Measurements from ENCODE around the gene VEGFA. TPM values are rescaled to one million over a fixed set of nuclear protein-coding genes. Genes with fewer than 3 reads are reported as not detected.
A peak's percentile ranks its signal among the peaks of the same experiment; 100 is the strongest.

The VEGFA gene
- total RNA-seq, 1 experiment from 2014 or later = 55.6 TPM

DNA sequence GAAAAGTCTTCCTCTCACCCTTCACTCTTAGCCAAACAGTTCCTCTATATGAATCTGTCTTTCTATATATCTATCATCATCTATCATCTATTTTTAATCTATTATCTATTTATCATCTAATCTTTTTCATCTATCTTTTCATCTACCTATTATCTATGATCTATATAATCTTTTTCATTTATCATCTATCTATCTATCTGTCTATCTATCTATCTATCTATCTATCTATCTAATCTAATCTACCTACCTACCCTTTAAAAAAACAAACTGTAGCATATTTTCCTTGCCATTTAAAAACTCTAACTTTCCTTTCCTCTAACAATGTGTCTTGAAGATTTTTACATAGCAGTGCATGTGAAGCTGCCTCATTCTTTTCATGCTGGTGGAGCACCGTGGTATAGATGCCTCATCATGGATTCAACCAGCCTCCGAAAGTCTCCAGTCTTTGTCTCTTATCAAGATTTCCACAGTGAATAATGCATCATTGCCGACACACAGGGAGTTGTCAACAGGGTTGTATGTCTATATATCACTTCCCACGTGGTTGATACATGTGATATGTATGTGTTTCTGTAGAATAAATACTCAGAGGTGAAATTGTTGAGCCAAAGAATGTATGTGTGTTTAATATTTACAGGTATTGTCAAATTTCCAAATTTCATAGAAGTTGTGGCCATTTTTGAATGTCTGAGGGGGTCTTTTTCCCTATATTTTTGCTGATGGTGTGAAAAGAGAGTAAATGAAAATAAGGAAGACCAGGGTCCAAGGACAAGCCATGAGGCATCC, 51.3 kb downstream of the VEGFA start:
- no peak for DNase-seq (ENCODE audit: low spot score)

DNA sequence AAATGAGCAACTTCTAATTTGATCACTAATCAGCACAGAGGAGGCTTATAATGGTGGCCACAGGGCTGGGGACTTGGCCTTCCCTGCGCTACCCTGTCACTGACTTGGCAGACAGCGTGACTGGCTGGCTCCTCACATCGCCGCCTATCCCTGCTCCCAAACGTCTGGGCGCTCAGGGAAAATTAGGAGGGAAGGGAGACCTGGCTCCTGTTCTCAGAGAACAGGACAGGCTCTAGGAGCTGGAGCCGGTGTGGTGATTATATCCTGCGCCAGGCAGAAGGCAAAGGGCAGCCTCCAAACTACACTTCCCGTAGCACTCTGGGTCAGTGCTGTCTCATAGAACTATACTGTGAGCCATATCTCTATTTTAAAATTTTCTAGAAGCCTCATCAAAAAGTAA, 53.4 kb downstream of the VEGFA start:
- DNase-seq (ENCODE audit: low spot score) = no peak

DNA sequence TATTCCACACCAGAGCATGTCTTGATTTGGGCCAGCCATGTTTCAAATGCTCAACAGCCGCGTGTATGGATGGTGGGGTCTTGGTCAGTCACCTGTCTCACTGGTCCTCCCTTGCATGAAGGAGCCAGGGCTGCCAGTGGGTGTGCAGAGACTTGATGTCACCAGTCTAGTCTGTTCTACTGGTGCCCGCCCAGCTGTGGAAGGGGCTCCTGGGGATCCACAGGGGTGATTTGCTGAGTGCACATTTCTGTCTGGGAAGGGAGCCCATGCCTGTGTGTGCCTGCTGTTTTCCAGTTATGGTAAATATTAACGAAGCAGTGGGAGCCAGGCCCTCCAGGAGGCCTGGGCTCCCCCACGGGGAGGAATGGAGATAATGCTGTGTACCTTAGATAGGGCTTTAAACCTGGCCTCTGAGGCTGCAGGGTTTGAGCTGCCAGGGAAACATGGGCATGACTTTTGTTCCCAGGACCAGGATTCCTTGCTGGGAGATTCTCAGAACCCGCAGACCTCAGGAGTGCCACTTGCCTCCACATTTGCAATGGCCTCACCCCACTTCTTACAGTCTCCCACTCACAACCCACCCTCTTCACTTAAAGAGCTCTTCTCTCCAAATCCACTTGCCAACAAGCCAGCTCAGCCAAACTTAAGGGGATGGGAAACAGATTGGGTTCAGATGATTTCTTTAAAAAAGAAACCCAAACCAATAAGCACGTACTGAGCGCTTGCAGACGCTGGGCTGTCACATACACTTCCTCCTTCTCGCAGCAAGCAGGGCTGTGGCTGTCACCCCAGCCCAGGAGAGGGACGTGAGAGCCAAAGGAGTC, 54.1 kb downstream of the VEGFA start:
- DNase-seq (ENCODE audit: low spot score) = no peak

- DNase-seq (ENCODE audit: low spot score) = no peak
Measured at GRCh38 chr6:43824703-43825064, 54.7 kb downstream of the VEGFA start.

- no peak for DNase-seq (ENCODE audit: low spot score)
Measured at GRCh38 chr6:43825187-43826115, 55.4 kb downstream of the VEGFA start.

DNA sequence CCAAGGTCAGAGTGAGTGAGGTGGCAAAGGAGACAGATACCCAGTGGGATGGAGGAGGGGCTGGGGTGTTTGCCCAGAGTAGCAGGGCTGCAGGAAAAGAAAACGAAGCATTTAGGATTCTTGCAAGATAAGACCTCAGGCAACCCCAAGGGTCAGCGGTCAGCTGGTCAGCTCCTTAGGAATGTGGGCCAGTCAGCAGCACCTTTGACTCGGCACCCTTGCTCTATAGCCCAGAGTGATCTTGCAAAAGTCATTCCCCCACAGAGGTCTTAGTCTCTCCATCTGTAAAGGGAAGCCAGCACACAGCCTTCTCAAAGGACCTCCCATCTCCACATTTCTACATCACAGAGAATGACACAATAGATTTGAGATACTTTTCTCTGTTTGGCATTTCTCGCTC, 56.7 kb downstream of the VEGFA start:
- no peak for DNase-seq (ENCODE audit: low spot score)

DNA sequence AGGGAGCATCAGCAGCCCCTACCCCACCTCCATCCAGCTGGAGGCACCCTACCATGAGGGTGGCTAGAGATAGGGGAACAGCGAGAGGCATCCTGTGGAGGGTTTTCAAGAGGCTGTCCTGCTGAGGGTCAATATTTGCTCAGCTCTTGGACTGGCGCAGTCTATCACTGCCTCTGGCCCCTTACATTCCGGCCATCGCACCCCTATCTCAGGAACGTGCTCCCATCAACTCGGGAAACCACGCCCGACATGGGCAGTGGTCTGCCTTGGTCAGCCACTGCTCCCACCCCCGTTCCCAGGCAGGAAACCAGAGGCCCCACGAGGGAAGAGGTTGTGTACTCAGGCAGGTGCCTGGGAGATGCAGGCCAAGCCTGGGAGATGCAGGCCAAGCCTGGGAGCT, 57.9 kb downstream of the VEGFA start:
- no peak for DNase-seq (ENCODE audit: low spot score)

DNA sequence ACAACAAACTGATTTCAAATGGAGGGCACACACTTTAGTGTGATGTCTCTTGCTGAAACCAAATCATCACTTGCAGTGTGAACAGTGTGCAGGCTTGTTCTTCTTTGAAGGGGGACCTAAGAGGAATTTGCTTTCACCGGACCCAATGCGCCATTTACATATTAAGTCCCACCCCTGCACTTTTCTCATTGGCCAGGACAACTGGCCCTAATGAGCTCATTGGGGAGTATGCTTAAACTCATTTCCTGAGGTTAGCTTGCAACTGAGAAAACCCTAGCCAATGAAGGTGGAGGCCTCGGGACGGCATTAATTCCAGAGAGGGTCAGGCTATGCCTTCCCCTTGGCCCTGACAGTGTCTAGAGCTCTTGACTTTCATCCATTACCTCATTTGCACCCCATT, 58.7 kb downstream of the VEGFA start:
- DNase-seq (ENCODE audit: low spot score) = no peak

- DNase-seq (ENCODE audit: low spot score) = no peak
Measured at GRCh38 chr6:43829470-43829869, 59.5 kb downstream of the VEGFA start.

DNA sequence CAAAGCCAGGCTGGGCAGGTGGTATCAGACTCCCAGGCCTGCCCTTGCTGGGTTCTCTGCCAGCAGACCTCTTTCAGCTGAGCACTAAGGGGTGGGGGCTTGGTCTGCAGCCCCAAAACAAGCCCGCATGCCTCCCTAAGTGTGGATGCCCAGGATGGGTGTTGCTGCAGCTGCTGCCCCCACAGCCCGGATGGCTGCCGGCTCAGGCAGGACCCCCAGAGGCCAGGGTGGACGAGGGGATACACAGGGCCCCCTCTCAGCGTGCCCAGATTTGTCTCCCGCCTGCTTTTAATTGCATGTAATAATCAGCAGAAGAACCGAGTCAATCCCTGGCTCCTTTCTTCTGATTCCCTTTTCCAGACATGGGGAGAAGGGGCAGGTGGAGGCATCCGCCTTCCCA, 60.8 kb downstream of the VEGFA start:
- no peak for DNase-seq (ENCODE audit: low spot score)

- DNase-seq (ENCODE audit: low spot score) = no peak
Measured at GRCh38 chr6:43831191-43831590, 61.2 kb downstream of the VEGFA start.

GRCh38 chr6:43833223-43833995, 63.4 kb downstream of the VEGFA start:
- DNase-seq (ENCODE audit: low spot score) = no peak

DNA sequence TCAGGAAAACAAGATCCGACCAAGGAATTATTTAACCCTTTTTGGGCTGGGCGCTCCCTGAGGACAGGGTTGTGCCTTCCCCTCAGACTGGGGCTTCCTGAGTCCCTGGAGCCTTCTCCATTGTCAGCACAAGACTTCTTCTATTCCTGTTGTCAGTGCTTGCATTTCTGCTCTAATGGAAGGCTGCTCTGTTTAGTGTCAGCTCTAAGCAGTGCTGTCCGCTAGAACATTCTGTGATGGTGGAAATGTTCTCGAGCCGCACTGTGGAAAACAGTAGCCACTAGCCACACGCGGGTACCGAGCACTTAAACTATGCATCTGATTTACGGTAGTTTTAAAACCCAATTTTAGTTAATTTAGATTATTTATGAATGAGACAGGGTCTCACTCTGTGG, 64.0 kb downstream of the VEGFA start:
- DNase-seq (ENCODE audit: low spot score) = no peak

DNA sequence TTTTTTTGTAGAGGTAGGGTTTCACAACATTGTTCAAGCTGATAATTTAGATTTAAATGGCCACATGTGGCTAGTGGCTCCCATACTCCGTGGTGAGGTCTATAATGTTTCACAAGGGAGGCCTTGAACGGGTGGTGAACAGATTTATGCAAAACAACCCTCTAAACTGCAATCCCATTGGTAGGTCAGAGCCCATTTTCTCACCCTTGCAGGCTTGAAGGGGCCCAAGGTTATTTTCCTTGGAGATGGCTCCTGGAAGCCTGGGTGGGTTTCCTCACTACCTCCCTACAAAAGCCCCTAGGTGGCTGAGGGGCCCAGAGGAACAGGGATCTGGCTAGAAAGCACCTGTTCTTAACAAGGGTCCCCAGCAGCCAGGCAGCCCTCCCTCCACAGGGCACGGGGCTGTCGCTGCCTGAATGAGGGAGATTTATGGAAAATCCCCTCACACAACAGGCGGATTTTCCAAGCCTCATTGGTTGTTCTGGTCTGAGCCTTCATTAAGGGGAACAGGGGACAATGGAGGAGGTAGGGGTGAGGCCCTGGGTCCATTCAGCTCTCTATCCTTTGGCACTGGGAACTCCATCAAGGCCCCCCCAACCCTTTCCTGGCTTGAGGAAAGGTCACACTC, 64.6 kb downstream of the VEGFA start:
- no peak for DNase-seq (ENCODE audit: low spot score)

- DNase-seq (ENCODE audit: low spot score) = peak; percentile 42
Measured at GRCh38 chr6:43835872-43836419, 65.9 kb downstream of the VEGFA start.

Other genes with a start within 250 kb of the VEGFA start
- gene XPO5, start 194.2 kb upstream of the VEGFA start, total RNA-seq (2014; rRNA removed; shearing (Covaris generic)) = 35.3 and 36.1 TPM in 2 replicates
- 10.3 and 15.9 TPM in 2 replicates for gene POLH, start 194.0 kb upstream of the VEGFA start, total RNA-seq (2014; rRNA removed; shearing (Covaris generic))
- gene GTPBP2, start 140.9 kb upstream of the VEGFA start, total RNA-seq (2014; rRNA removed; shearing (Covaris generic)) = 51.4 and 52.9 TPM in 2 replicates
- 75.9 and 83.8 TPM in 2 replicates for gene MAD2L1BP, start 134.4 kb upstream of the VEGFA start, total RNA-seq (2014; rRNA removed; shearing (Covaris generic))
- not detected in 2 replicates for gene RSPH9, start 125.2 kb upstream of the VEGFA start, total RNA-seq (2014; rRNA removed; shearing (Covaris generic))
- 73.4 and 84.5 TPM in 2 replicates for gene MRPS18A, start 82.4 kb upstream of the VEGFA start, total RNA-seq (2014; rRNA removed; shearing (Covaris generic))